ENCODE data around the gene GCNT2. TPM values are rescaled to one million over a fixed set of nuclear protein-coding genes. Genes with fewer than 3 reads are reported as not detected.

The GCNT2 gene
- total and polyA plus RNA-seq, 2 of the 8 experiments (the other 6 are each of a cell fraction or from before 2014, with no cell fraction given) = 19.3 to 52.5 TPM

DNA sequence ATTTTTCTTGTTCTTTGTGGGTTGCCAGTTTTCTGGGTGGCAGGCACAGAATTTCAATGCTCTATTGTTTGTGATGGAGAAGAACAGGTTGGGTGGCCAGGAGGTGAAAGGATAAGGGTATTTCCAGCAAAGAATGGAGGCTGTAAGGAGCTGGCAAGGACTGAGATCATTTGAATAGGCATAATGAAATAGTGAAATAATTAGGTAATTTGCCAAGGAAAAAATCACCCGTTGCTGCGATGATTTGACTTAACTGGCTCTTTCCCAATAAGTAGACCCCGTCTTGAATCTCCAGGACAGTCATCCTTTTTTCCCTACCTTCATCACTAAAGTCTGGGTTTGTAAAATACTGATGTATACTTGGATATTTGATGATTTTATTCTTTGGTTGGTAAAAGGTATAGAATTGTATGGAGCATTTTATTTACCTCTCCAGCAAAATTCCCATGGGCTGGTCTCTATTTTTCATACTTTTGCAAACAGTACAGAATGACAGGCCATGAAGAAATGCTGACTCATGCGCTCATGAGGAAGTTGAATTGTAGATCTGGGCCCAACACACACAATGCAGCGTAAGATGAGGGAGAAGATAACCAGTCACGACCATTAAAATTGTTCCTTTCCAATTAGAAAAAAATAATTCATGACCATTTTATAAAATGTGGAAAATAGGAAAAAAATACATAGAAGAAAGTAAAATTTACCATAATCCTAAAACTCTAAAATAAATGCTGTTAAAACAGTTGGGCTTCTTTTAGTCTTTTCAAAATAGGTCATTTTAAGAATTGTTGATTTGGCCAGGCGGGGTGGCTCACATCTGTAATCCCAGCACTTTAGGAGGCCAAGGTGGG is 2.4 kb upstream of the GCNT2 start (continued):
- TF ChIP-seq, protein P1, sequence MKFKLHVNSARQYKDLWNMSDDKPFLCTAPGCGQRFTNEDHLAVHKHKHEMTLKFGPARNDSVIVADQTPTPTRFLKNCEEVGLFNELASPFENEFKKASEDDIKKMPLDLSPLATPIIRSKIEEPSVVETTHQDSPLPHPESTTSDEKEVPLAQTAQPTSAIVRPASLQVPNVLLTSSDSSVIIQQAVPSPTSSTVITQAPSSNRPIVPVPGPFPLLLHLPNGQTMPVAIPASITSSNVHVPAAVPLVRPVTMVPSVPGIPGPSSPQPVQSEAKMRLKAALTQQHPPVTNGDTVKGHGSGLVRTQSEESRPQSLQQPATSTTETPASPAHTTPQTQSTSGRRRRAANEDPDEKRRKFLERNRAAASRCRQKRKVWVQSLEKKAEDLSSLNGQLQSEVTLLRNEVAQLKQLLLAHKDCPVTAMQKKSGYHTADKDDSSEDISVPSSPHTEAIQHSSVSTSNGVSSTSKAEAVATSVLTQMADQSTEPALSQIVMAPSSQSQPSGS (IDR thresholded peaks at IDR 0.05; ENCODE audit: low read length) = no peak
- TF ChIP-seq CHD2 (IDR thresholded peaks at IDR 0.05; ENCODE audit: low read length) = no peak
- no peak for TF ChIP-seq TBP (IDR thresholded peaks at IDR 0.05; ENCODE audit: low read depth, low read length)
- TF ChIP-seq MAFK (IDR thresholded peaks at IDR 0.05; ENCODE audit: low read depth, low read length) = peak; percentile 93
- TF ChIP-seq SIN3A (conservative IDR thresholded peaks at IDR 0.05 in 1 of 2, IDR thresholded peaks at IDR 0.05 in 1 of 2; ENCODE audit: low read depth in 1 of 2, low read length in 2 of 2) = no peak
- TF ChIP-seq, protein P2, sequence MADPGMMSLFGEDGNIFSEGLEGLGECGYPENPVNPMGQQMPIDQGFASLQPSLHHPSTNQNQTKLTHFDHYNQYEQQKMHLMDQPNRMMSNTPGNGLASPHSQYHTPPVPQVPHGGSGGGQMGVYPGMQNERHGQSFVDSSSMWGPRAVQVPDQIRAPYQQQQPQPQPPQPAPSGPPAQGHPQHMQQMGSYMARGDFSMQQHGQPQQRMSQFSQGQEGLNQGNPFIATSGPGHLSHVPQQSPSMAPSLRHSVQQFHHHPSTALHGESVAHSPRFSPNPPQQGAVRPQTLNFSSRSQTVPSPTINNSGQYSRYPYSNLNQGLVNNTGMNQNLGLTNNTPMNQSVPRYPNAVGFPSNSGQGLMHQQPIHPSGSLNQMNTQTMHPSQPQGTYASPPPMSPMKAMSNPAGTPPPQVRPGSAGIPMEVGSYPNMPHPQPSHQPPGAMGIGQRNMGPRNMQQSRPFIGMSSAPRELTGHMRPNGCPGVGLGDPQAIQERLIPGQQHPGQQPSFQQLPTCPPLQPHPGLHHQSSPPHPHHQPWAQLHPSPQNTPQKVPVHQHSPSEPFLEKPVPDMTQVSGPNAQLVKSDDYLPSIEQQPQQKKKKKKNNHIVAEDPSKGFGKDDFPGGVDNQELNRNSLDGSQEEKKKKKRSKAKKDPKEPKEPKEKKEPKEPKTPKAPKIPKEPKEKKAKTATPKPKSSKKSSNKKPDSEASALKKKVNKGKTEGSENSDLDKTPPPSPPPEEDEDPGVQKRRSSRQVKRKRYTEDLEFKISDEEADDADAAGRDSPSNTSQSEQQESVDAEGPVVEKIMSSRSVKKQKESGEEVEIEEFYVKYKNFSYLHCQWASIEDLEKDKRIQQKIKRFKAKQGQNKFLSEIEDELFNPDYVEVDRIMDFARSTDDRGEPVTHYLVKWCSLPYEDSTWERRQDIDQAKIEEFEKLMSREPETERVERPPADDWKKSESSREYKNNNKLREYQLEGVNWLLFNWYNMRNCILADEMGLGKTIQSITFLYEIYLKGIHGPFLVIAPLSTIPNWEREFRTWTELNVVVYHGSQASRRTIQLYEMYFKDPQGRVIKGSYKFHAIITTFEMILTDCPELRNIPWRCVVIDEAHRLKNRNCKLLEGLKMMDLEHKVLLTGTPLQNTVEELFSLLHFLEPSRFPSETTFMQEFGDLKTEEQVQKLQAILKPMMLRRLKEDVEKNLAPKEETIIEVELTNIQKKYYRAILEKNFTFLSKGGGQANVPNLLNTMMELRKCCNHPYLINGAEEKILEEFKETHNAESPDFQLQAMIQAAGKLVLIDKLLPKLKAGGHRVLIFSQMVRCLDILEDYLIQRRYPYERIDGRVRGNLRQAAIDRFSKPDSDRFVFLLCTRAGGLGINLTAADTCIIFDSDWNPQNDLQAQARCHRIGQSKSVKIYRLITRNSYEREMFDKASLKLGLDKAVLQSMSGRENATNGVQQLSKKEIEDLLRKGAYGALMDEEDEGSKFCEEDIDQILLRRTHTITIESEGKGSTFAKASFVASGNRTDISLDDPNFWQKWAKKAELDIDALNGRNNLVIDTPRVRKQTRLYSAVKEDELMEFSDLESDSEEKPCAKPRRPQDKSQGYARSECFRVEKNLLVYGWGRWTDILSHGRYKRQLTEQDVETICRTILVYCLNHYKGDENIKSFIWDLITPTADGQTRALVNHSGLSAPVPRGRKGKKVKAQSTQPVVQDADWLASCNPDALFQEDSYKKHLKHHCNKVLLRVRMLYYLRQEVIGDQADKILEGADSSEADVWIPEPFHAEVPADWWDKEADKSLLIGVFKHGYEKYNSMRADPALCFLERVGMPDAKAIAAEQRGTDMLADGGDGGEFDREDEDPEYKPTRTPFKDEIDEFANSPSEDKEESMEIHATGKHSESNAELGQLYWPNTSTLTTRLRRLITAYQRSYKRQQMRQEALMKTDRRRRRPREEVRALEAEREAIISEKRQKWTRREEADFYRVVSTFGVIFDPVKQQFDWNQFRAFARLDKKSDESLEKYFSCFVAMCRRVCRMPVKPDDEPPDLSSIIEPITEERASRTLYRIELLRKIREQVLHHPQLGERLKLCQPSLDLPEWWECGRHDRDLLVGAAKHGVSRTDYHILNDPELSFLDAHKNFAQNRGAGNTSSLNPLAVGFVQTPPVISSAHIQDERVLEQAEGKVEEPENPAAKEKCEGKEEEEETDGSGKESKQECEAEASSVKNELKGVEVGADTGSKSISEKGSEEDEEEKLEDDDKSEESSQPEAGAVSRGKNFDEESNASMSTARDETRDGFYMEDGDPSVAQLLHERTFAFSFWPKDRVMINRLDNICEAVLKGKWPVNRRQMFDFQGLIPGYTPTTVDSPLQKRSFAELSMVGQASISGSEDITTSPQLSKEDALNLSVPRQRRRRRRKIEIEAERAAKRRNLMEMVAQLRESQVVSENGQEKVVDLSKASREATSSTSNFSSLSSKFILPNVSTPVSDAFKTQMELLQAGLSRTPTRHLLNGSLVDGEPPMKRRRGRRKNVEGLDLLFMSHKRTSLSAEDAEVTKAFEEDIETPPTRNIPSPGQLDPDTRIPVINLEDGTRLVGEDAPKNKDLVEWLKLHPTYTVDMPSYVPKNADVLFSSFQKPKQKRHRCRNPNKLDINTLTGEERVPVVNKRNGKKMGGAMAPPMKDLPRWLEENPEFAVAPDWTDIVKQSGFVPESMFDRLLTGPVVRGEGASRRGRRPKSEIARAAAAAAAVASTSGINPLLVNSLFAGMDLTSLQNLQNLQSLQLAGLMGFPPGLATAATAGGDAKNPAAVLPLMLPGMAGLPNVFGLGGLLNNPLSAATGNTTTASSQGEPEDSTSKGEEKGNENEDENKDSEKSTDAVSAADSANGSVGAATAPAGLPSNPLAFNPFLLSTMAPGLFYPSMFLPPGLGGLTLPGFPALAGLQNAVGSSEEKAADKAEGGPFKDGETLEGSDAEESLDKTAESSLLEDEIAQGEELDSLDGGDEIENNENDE (IDR thresholded peaks at IDR 0.05; ENCODE audit: insufficient replicate concordance, low read length) = no peak
- no peak for TF ChIP-seq RXRA (IDR thresholded peaks at IDR 0.05; ENCODE audit: insufficient read depth, low read depth, low read length)
